Ecto neural progenitor cell (in vitro differentiated cells): ENCODE data around the gene HOXA6.

ENCODE experiments used
- DNase-seq: peaks from one replicate; pipeline ENCODE4 v3.0.0-alpha.2; 2018; ENCODE audit warnings: low spot score

Gene HOXA6

DNA sequence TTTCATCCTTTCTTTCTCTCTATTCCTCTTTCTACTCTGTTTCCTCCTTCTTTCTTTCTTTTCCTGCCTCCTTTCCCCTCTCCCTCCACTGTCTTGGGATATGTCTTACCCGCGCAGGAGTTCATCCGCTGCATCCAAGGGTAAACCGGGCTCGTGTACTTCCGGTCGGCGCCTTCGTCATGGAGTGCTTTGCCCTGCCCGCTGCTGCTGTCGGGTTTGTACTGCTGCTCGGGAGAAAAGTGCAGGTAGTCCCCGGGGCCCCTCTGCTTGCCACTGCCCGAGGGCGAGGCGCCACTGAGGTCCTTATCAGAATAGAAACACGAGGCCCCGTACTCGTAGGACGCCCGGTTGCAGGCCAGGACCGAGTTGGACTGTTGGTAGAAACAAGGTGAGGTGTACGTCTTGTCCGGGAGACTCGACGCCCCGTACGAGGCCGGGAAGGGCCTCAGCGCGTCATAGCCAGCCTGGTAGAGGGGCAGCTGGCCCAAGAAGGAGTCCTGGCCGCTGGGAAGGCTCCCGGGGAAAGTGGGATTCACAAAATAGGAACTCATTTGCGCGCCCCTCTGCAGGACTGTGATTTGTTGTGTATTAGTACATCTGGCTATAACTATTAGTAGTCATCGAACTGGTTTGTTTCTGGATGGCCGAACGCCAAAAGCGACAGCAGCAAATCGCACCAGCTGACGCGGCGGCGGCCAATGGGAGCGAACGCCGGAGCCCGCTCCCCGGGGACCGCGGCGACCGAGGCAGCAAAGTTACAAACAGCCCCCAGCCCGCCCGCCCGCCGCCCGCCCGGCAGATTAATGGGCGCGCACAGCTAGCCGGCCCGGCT, at the start of gene HOXA6:
Gene HOXA6, minus strand, starts transcription at position 576 of the 832 bp plus-strand sequence. Its CDS starts 25 bp downstream, at position 551.
- DNase-seq, result peak; percentile 51

DNA sequence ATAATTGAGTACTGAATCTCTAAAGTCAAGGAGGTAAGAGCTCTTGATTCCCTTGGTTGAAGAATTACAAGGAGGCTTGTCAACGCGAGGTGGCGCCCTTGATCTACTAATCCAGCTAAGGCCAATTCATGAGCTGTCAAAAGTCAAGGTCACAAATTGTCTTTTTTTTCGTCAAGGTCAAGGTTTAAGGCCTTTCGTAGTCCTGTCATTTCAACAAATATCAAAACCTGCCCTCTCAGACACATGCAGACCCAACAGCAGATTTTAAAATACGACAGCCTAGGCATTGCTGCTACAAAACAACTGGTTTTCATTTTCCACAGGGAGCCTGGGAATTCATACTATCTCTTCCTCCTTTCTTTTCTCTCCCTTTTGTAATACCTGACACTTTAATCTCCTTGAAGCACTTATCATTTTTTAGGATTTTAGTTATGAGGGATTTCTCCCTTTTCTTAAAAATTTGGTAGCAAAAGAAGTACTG, 48.8 kb upstream of the HOXA6 start:
- peak; percentile 81 for DNase-seq

DNA sequence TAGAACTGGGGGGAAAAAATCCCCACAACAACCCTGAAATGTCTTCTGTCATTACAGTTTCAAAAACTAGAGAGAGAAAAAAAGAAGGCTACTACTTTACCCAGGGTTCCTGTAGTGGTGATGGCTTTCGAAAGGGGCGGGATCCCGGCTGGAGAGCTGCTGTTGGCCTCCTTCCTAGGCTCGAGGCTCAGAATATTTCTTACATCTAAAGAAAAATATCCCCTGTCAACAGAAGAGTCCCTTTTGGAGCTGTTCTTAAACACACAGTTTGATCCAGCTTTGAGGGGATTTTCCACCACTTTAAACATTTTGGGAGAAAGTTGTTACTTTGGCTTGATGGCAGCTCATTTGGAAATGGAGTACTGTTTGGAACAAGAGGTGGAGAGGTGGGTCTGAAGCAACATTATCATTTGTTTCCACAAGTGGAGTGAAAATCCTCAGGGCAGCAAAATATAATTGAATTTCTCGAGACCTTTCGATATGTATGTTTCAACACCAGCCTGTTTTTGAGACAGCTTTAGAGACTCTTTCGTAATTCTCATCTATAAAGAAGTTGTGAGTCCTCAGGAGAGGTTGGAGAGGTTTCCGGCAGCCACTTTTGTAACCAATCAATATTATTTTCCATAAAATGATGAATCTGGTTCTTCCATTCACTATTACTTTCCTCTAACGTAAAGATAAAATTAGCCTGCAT, 47.3 kb upstream of the HOXA6 start:
- DNase-seq, result no peak

DNA sequence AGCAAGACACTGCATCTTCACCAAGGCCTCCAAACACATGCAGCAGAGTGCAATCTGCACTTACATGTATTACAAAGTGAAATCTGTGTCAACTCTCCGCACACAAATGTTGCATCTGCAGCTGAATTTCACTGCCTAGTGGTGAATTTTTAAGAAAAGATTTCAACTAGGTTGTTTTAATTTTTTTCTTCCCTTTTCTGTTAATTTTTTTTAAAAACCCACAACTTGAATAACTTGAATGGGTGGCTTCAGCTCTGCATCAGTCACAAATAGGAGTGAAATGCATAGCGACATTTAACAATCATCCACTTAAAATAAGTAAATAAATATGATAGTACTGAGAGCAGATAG, 46.4 kb upstream of the HOXA6 start:
- no peak for DNase-seq

DNA sequence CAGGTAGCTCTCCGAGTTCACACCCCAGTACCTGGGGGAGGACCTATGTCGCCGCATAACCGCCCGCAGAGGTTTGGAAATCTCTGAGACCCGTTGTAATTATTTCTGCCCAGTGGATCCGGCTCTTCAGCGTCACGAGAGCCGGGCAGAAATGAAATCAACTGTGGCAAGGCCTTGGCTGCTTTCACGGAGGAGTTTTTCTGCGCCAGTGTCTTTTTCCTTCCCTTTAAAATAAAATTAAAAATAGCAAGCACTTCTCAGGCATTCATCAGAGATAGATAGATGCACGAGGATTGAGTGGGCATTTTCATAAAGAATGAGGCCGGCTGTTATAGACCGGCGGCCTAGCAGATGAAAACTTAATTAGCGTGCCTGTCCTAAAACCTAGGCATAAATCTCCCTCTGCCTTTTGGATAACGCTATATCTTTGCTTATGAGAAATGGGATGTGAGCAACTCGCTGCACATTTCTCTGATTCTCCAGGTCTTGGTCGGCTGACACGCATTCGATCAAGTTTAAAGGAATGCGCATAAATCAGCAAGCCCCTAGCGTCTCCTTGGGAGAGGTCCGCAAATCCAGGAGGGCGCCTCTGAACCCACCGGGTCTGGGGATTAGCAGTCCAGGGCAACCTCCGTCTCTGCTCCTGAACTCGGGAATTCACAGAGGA, 45.9 kb upstream of the HOXA6 start:
- peak; percentile 47 for DNase-seq

DNA sequence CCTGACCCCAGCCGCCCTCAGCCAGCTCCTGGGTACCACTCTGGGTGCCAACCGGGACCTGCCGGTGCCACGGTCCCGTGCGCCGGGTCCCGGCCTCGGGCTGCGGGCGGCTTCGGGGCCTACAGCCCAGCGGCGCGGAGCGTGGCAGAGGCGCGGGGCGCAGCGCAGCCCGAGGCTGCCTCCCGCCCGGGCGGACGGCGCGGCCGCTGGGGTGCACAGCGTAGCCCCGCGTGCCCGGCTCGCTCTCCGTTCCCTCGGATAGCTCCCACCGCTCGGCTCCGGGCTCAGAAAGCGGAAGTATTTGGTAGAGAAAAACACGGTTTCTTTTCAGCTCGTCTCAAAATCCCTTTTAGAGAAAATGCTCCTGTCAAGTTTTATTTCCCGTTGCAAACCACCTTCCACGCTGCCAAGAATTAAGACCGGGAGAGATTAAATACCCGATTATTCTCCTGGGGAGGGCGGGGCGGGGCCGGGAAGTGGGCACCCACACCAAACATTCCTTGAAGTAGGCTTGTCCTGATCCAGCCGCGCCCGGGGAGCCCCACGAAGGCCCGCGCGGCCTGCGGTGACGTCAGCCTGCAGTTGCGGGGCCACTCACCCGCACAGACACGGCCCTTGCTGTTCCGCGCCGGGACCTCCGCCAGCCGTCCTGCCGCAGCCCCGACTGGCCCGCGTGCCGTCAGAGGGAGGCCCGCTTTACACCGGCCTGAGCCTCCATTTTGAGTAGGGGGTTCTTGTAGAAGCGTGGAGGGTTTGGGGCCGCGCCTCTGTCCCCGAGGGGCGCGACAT, 45.2 kb upstream of the HOXA6 start:
- no peak for DNase-seq

DNA sequence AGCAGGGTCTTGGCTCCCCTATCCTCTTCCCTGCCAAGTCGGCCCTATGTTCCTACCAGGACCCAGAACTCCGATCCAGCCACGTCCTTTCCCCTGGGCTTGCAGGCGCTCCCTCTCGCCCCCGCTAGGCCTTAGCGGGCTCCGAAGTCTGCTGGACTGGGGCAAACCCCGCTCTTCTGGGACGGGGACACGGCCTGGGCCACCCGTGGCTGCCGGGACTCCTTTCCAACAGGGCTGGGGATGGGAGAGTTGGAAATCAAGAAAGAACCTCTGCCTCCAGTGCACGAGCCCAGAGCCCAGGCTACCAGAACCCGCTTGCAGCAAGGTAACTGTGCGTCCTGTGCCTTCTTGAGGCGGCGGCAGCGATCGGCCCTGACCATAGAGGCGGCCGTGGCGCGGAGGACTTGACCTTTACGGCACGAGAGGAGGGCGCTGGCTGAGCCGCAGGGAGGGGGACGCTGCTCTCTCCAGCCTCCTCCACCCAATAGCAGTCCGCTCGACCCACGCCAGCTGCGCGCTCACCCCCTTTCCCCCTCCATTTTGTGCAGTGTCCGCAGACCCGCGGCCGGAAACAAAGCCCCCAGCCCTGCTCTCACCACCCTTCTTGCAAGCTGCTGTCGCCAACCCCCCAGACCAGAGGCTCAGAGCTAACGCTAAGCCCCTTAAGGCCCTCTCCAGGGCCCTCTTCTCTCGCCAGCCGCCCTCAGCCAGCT, 44.4 kb upstream of the HOXA6 start:
- DNase-seq, result no peak

DNA sequence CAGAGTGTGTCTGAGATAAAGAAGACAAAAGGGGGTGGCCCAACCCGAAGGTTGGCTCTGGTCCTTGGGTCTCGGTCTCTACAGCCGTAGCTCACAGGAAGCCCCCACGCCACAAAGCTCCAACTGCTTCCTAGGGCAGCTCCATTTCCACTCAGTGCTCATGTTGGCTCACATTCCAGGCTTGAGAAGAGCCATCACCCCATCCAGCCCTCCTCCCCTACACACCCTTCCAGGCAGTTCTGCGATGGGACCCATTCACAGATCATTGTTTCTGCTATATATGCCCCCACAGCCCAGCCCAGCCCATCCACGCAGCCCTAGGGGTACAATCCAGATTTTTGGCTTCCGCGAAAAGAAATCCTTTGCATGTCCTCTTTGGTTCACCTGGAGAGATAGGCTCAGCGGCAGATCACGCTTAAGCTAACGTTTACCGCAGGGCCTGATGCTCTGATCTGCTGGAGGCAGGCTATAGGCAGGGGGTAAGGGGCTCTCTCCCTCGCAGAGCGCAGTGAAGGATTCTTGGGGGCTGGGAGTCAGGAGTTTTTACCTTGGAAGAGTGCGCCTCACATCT, 43.7 kb upstream of the HOXA6 start:
- DNase-seq, result no peak

DNA sequence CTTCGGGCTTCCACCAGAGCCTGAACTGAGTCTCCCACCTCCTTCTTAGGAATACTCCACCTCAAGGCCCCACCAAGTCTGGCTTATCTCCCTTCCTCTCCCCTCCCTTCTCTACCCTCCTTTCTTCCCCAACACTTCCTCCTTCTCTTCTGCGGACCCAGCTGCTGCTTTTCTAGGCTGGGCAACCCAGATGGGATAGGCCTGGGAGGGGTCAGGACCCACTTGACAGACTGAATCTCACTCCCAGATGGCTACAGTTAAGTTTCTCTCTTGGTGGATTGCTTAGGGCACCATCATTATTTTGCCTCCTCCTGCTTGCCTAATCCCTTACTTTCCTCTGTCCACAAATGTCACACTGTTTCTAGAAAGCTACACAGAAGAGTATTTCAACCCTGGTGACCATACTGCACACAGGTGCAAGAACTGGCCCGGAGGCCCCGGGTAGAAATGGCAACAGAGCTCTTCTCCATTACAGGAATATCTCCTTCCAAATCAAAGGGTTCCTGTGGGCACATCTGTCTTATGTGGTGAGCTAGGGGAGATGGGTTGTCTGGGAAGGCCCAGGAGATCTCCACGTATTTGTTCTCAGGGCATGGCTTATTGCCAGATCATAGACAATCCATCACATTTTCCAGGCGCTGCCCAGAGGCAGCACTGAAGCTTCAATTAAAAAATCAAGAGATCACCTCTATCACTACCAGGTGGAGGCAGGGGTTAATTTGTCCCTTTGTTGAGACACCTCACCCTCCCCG, 42.6 kb upstream of the HOXA6 start:
- no peak for DNase-seq

DNA sequence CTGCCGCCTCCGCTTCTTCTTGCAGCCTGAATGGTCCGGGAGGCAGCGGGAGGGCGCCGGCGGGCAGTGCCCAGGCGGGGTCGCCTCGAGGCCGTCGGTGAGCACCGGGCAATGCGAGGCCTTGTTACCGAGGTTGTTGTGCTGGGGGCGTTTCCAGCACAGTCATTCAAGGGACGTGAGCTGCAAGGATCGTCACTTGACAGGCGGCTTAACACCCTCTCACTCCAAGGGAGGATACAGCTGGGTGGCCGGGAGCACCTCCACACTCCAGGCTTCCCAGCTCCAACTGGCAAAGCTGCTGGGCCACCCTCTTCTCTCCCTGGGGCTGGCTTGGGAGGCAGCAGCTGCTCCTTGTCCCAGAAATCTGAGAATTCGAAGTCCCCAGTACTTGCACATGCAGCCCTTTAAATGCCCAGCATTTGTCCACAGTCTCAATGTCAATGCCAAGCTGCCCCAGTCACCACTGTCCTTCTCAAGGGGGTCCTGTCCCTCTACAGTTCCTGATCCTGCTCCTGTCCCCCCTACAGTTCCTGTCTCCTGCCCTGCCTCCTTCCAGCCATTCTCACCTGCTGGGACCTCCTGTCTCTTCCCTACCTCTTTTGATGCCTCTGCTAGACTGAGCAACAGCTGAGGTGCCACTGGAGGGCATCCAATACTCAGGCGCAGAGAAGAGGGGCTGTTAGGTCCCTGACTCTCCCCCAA, 41.9 kb upstream of the HOXA6 start:
- DNase-seq, result no peak

DNA sequence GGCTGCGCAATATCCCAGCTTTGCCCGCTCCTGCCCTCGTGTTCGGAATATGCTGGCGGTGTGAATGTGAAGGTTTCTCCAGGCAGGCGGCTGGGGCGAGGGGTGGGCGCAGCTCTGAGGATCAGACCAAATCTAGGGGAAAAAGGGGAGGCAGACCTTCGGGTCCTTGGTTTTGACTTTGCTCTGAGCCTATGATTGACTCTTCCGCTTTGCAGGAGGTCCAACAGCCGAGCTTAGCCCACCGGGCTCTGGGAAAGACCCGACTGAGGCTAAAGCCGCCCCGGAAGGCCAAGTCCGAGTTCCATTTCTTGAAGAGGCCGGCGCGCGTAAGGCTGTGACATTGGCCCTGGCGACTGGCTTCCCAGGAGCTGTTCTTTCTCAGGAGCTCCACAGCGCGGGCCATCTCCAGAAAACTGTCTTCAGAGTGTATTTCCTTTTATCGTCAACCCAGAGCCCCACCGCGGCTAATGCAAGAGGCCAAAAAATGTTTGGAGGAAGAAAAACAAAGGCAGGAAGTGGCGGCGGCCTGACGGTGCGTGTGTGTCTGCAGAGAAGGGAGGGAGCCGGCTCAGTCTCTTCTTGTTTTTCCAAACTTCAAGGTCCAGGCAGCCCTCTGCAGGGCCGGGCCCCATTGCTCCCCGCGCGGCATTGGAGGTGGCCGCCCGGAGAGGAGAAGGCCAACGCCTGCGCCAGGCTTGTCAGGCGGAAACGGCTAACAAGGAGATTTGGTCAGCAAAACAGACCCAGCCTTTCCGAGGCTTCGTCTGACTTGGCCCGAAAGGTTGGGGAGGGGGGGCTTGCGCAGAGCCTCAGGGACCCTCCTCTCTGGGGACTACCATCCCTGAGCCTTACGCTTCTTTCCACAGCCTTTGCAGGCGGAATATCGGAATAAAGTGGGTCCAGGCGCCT, 41.1 kb upstream of the HOXA6 start:
- no peak for DNase-seq

DNA sequence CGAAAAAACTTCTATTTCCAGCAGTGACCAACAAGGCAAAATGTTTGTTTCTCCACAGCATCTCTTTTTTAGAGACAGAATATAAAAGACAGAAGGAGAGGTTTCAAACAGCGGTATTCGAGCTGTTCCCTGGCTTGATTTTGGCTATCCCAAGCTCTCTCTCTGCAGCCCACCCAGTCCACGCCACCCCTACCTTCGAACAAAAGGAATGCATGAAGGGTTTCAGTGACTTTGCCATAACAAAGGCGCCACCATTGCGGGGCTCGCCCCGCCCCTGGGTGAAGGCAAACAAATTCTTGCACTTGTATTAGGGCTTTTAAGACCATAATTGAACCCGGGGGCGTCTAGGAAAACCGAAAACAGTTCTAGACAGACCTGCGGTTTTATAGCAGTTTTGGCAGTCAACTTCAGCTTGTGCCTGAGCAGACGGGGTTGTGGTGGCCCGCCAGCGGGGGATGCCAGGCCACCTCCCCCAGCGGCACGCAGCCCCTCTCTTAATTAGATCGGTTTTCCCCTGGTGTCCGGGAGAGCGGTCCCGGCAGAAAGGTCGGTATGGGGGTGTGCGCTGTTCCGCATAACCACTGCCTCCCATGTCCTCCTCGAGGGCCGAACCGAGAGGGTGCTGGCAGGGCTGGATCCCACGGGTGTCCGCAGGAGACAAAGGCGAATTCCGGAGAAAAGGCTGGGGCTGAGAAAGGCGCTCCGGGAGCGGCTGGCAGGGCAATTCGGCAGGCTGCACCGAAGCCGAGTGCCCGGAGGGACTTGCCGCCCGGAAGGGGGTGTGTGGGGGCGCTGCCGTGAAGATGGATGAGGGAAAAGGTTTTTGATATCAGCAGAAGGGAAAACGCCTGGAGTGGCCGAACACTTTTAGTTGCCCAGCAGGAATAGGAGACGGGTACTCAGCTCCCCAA, 40.2 kb upstream of the HOXA6 start:
- DNase-seq, result no peak

DNA sequence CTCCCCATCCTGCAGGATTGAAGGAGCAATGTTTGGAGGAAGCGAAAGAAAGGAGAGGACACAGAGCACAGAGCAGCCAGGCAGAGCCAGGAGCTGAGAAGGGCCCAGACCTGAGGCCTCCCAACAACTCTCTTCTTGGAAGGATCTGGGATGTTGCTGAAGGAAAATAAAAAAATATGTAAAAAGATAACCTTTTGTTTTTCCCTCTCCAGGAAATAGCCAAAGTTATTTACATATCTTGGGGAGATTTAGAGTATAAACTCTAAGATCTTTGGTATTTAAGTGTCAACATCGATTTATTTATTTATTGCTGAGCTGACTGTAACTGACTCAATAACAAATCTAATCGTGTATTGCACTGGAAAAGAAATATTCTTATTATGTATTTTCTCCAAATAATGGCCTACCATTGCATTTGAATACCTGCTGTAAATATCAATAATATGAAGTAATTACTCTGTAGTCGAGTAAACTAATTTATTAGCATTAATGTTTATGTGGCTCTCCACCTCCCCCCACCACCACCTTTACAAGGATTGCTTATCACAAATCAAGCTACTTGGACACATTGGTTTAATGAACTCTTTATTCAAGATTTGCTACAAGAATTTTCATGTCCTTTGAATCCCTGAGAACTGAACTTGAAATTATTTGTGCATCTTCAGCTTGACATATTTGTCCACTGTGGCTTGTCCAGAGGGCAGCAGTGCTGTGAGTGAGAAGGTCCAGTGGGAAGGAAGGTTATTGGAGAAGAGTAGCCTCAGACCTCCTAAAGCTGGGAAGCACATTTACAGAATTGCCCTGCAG, 39.3 kb upstream of the HOXA6 start:
- no peak for DNase-seq

DNA sequence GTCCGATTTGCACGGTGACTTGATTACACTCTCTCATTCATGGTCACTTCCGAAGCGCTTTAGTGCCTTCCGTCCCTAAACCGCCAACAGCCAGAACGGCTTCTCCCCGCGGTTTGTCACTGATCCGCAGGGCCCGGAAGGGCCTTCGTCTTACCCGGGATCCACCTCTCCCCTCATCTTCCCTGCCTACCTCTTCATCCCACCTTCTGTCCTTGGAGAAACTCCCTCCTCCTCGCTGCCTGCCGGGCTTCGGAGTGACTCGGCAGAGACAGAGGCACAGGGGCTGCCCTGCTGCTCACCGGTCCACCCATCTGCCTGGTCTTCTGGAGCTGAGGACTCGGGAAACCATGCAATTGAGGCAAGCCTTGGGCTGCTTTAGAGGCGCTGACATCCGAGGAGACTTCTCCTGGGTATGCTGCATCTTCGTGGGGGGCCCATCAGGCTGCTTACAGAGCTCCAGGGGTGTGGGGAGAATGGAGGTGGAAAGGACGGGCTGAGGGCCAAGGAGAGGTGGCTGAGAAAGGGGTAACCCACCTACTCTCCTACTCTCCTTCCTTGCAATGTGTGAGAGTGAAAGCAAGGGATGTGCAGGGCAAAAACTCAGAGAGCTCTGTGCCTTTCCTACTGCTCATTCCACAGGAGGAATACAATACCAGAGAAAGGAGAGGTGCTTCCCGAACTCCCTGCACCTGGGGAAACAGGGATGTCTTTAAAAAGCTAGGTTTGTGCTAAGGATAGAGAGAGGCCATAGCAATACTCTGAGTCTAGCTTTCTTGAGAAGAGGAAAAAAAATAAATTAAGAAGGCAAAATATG, 38.5 kb upstream of the HOXA6 start:
- no peak for DNase-seq

DNA sequence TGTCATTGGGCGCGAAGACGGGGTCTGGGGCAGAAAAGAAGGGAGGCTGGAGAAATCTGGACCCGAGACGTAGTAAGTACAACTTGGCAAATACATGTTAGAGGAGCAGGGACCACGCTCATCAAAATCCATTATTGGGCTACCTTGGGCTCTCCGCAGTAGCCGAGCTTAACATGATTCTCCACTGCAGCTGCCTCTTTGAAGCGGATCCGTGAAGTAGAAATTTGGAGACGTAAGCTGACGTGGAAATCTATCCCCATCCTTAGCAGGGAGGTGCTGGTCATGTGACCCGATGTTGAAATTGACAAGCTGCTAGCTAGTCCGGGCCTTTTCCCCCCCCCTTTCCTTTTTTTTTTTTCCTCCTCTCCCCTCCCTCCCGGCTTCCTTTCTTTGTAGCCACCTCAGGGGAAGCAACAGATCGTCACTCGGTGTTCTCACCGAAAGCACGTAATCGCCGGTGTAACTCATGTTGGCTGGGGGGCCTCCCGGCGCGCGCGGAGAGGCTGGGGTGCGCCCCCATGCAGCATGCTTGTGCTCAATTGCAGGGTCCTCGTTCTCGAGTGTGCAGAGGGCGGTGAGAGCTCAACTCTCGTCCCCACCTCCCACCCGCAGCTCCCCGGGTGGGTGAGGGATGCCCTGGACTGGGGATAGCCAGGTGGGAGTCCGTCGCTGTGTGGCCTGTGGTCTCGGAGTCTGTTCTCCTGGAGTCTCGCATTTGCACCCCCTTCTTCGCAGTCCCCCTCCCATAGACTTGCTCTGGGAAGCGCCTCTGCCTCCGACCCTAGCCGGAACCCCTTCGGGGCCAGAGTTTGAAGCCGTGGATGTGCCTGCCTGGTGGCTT, 37.7 kb upstream of the HOXA6 start, which contains the start of gene HOXA11:
Gene HOXA11, minus strand, starts transcription at position 220 of the 841 bp plus-strand sequence. Its CDS starts 88 bp downstream, at position 132.
- no peak for DNase-seq
